Stimulated activated CD4-positive, alpha-beta T cell treated with anti-CD3 and anti-CD28 coated beads, Interleukin-1b, Interleukin-23, amount 100 ng/mL, for 4 hours (primary cell): ENCODE data around the gene OR7C1.
"Not testable (repeated sequence)": the region's sequence is repeated elsewhere in the genome, so short reads cannot be mapped to it uniquely, and the experiment has no call there.

Experiments used
- DNase-seq, 2 donors: peaks; one replicate each; pipeline ENCODE4 v3.0.0-alpha.2; 2020; ENCODE audit warnings: low read depth in 2 of 2

The OR7C1 gene

DNA sequence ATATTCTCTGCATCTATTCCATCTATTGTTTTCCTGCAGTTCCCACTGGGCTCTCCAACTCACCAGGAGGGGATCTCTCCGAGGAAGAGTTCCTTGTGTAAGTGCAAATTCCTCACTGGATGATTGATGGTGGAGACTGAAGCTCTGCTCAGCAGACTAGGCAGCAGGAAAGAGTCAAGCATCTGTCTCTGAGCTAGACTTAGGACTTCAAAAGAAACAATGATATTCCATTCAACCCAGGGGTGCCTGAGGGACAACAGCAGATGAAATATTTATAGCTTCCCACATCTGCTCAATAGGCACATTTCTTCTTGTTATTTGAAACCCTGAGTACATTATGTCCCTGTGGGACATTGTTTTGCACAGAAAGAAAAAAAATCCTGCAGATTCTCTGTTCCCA lies at the start of gene OR7C1, which contains the start of gene OR7A5:
OR7C1 (minus strand) TSS at position 175 of the 400 bp plus-strand sequence. CDS start 35,049 bp downstream, outside the sequence.
OR7A5 (minus strand) TSS at position 175 of the 400 bp plus-strand sequence. CDS start 6,944 bp downstream, outside the sequence.
- DNase-seq: no peak

GRCh38 chr19:14871619-14872230 lies 36.7 kb upstream of the OR7C1 start:
- no peak for DNase-seq

- DNase-seq: no peak
Measured at GRCh38 chr19:14868497-14868896, 33.5 kb upstream of the OR7C1 start.

- DNase-seq: no peak
Measured at GRCh38 chr19:14848822-14849221, 13.8 kb upstream of the OR7C1 start, which contains the start of gene OR7A10. Gene OR7A10 (minus strand): TSS chr19:14848922. CDS start chr19:14841877, 7,045 bp downstream.

GRCh38 chr19:14843578-14843977 lies 8.6 kb upstream of the OR7C1 start:
- DNase-seq: no peak

DNA sequence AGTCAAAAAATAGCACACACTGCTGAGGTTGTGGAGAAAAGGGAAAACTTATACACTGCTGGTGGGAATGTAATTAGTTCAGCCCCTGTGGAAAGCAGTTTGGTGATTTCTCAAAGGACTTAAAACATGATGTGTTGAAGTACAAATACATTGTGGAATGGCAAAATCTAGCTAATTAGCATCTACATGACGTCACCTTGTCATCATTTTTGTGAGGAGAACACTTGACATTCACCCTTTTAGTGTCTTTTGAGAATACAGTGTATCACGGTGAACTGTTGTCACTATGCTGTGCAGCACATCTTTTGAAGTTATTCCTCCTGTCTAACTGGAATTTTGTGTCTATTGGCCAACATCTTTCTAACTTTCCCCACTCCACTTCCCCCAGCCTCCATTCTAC lies 8.2 kb upstream of the OR7C1 start:
- no peak for DNase-seq

GRCh38 chr19:14840206-14840605 lies 5.2 kb upstream of the OR7C1 start:
- no peak for DNase-seq

- DNase-seq: no peak
Measured at GRCh38 chr19:14837391-14837790, 2.4 kb upstream of the OR7C1 start.

DNA sequence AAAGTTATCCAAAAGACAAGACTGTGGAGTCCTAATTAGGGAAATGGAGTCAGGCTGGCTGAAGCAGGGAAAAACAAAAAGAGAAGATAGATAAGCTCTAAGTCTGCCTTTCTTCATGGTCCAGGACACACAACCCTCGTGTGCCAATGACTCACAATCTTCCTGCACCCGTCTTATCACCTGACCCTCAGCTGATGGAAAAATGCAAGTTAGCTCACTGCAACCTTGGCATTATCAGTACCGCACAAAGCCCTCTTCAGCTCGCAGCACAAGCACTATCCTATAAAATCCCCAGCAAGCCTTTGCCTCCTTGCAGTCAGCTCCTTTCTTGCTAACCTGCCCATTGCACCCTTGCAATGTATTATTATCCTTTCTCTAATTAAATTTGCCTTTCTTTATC lies 4.3 kb downstream of the OR7C1 start:
- no peak for DNase-seq

DNA sequence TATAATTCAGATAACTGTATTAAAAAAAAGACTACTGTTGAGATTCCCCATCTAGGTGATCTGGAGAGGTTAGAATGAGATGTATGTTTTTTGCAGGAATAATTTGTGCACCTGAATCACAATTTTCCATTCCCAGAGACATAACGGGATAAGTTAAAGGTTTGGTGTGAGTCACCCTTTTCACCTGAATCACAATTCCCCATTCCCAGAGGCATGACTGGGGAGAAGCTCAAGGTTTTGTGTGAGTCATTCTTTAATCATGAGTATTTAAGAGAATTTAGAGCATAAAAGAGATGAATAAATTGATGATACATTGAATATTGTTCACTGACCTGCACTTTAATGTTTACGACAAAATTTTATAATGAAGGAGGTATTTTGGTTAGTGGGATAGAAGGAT lies 9.0 kb downstream of the OR7C1 start:
- no peak for DNase-seq

- no peak for DNase-seq
Measured at GRCh38 chr19:14821937-14822336, 13.0 kb downstream of the OR7C1 start.

DNA sequence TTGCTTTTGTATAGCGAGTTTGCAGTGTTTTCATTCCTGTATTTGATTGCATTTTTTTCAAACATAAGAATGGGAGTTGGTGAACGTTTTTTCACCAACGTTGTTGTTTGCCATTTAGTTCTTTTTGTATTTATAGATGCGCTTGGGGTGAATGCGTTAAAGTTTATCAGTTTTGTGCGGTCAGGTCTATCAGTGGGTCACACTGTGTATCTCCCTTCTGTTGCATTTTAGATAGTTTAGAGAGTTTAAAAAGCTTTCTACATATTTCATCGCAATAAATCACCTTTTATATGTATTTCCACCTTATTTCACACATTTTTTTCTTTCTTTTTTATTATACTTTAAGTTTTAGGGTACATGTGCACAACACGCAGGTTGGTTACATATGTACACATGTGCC lies 16.4 kb downstream of the OR7C1 start:
- no peak for DNase-seq

GRCh38 chr19:14817052-14817451 lies 17.9 kb downstream of the OR7C1 start:
- DNase-seq: no peak

DNA sequence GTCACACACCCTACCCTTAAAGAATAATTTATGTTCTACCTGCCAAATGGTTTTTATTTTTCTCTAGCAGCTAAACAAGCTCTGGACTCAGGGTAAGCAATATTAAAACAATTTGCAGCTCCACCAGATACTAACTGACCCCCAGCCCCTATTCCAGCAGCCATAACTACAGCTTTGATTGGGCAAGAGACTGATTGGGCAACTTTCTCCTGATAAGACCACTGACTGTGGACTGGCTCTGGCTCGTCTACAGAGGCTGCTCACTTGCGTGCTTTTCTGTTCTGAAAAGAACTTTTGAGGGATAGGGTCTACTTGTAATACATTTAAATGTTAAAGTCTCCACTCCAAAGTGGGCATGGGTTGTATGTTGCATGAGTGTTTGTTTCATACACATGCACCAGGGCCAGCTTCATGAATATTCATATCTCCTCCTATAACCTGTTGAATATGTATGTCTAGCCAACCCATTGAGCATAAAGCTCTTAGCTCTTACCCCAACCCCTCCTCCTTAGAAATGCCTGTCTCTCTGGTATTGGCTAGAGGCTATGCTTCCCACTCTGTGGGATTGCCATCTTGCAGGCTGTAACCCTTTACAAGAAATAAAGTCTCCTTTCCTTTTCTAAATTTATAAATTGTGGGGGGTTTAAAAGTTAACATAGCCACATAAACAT lies 19.9 kb downstream of the OR7C1 start:
- no peak for DNase-seq

- no peak for DNase-seq
Measured at GRCh38 chr19:14809272-14810057, 25.5 kb downstream of the OR7C1 start.

GRCh38 chr19:14804765-14805164 lies 30.2 kb downstream of the OR7C1 start:
- DNase-seq: no peak

- no peak for DNase-seq
Measured at GRCh38 chr19:14798760-14799159, 36.2 kb downstream of the OR7C1 start.

DNA sequence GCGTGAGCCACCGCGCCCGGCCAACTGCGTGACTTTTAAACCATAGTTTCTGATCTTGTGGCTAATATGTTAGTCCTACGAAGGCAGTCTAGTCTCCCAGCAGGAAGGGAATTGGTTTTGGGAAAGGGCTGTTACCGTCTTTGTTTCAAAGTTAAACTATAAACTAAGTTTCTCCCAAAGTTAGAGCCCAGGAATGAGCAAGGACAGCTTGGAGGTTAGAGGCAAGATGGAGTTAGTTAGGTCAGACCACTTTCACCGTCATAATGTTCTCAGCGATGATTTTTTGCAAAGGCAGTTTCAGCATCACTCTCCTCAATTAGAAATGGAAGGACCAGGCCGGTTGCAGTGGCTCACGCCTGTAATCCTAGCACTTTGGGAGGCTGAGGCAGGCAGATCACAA lies 39.0 kb downstream of the OR7C1 start:
- DNase-seq: no peak

GRCh38 chr19:14795078-14795721 lies 39.8 kb downstream of the OR7C1 start:
- DNase-seq: no peak

- not testable (repeated sequence) for DNase-seq
Measured at GRCh38 chr19:14792250-14792649, 42.7 kb downstream of the OR7C1 start.

GRCh38 chr19:14786421-14786851 lies 48.5 kb downstream of the OR7C1 start:
- DNase-seq: peak in 1 of 2 donors; percentile 12
